NCI-H2171 (cell line): ENCODE results near the gene P2RX6.
A peak's percentile ranks its signal among the peaks of the same experiment; 100 is the strongest.

Experiments
- DNase-seq: peaks from one replicate; lab custom pipeline; 2025; lab: John Stamatoyannopoulos, UW

The P2RX6 gene

GRCh38 chr22:21012446-21013407, 2.2 kb upstream of the P2RX6 start:
- DNase-seq = peak; percentile 80

GRCh38 chr22:21013657-21014201, 1.2 kb upstream of the P2RX6 start:
- DNase-seq = peak; percentile 30

DNA sequence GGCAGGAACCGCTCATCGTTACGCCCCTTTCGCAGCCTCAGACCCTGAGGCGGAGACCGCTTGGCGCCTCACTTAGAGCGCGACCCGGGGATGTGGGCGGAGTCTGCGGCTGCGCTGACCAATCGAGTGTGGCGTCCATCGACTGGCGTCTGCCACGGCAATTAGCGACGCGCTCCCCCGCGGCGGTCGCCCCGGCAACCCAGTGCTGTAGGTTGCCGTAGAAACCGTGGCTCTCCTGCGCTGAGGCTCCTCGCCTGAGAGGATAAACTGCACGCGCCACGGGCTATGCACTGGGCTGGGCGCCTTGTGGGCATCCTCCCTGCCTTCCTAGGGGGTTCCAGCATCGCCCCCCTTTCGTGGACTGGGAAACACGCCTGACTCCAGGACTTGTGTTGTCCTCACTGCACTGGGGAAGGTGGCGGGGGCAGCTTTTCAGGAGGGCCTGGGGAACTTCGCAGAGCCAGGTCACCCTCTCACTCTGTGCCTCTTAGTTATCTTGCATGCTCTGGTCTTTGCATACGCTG, 701 bp upstream of the P2RX6 start:
- peak; percentile 96 for DNase-seq

DNA sequence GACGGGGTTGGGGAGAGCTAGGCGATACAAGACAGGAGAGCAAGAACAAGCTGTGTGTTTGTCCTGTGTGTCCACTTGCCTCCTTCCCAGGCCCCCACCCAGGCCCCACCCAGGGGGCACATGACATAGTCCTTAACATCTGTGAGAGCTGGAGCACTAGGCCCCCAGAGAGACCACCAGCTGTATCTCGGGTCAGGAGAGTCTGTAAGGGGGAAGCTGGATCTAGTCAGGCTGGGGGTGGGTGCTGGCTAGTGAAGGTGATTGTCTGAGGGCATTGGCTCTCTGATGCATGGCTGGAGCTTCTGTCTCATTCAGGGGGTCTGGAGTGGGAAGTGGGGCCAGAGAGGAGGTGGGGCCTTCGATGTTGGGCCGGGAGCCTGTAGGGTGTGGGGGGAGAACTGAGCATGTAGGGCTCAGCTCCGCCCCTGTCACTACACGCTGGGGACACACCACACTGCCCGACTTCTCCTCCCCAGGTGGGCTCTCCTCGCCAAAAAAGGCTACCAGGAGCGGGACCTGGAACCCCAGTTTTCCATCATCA, 571 bp downstream of the P2RX6 start:
- DNase-seq = no peak

- DNase-seq = no peak
Measured at GRCh38 chr22:21016644-21017420, 1.9 kb downstream of the P2RX6 start.

- no peak for DNase-seq
Measured at GRCh38 chr22:21018314-21018713, 3.3 kb downstream of the P2RX6 start.

GRCh38 chr22:21020802-21021429, 6.0 kb downstream of the P2RX6 start:
- DNase-seq = no peak

DNA sequence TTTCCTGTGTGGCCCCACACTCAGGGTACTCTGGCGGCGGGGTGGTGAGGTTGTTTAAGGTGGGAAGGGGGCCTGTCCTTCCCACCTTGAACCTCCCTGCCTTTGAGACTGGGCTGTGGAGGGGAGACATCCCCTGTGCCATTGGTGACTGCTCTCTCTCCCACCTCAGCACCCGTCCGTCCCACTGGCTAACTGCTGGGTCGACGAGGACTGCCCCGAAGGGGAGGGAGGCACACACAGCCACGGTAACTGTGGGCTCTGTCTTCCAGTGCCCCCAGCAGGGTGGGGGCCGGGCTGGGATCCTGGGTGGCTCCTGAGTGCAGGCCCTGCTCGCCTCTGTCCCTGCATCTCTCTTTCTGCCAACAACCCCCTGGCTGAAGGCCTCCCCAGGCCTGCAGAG, 7.5 kb downstream of the P2RX6 start:
- no peak for DNase-seq

- DNase-seq = no peak
Measured at GRCh38 chr22:21022955-21023614, 8.1 kb downstream of the P2RX6 start.

- DNase-seq = no peak
Measured at GRCh38 chr22:21025266-21025665, 10.3 kb downstream of the P2RX6 start.

- no peak for DNase-seq
Measured at GRCh38 chr22:21025763-21026755, 11.1 kb downstream of the P2RX6 start.

DNA sequence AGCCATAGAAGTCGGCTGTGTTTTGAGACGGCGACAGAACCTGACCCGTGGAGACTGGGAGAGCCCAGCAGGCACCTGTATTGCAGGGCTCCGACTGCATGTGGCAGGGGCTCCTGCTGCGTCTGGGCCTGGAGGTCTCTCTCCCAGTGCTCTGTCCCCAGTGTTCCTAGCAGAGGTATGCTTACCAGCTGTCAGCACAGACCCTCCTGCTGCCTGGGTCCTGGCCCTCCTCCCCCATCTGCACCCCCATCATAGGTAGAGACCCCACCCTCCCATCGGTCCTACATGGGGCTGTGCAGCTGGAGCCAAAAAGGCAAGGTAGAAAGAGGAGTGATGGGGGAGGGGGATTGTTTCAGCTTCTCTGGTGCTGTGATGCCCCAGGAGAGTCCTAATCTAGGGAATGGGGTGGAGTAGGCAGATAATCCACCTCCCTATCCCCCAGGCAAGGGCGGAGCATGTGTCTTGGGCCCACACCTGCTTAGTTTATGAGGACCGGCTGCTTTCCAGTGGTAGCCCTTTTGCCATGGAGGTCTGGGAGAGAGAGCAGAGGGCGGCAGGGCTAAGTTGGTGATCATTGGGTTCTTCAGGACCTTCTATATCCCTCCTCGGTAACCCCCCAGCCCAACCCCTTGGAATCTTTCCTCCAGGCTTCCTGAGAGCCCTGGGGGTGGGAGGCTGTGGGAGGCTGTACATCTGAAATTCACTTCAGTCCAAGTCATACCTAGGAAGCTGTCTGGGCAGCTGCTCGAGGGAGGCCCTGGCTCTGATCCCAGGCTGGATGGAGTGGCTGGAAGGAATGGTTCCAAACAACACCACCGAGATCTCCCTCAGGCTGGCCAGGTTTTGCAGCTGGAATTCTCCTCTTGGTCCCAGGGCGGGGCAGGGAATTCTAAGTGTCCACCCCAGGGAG, 12.1 kb downstream of the P2RX6 start:
- peak; percentile 67 for DNase-seq

DNA sequence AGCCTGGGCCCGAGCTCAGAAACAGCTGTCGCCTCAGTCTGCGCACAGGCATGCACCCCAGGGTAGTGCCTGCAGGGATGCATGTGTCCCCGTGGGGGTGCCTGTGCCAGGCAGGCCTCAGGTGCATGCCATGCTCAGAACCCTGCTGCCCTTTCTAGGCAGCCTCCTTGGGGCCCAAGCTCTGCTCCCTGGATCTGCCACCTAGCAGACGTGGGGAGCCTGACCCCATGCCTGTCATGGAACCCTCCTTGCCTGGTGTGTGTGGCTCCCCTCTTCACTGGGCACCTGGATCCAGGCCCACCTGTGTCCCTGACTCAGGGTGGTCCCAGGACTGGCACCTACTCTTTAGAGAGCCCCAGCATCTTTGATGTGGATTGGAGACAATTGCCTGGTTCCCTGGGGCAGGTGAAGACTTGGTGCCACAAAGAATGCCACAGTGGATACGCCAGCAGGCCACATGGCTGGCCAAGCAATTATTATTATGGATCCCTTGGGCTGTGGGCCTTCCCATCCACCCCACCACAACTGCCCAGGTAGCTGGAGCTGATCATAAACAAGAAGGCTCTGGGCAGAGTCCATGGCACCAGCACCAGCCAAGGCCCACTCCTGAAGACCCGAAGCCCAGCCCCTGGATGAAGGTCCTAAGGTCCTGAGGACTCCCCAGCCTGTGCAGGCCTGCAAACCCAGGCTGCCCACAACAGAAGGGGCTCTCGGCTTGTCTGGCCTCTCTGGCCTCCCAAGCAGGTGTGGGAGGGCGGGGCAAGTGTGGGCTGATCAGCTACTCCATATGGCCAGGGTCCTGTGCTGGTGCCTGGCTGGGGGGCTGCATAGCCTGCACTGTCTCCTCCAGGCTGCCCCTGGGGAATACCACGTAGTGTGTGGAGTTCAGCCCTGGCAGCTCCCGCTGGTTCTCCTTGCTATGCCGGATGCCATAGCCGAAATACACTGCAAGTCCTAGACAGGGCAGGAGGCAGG, 13.6 kb downstream of the P2RX6 start:
- DNase-seq = peak; percentile 56

- DNase-seq = no peak
Measured at GRCh38 chr22:21029486-21030025, 14.6 kb downstream of the P2RX6 start.

DNA sequence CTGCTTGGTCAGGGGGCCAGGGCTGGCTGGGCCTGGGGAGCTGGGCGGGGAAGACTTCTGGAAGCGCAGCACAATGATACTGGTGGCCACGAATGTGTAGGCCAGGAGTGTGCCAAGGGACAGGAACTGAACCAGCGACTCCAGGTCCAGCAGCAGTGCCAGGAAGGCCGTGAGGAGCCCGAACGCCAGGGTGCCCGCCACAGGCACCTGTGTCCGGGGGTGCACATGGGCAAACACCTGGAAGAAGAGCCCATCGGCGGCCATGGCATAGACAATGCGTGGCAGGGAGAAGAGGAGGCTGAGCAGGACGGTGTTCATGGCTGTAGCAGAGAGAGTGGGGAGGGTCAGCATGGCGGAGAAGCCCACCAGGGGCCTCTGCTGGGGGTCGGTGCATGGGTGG, 15.1 kb downstream of the P2RX6 start:
- DNase-seq = no peak

DNA sequence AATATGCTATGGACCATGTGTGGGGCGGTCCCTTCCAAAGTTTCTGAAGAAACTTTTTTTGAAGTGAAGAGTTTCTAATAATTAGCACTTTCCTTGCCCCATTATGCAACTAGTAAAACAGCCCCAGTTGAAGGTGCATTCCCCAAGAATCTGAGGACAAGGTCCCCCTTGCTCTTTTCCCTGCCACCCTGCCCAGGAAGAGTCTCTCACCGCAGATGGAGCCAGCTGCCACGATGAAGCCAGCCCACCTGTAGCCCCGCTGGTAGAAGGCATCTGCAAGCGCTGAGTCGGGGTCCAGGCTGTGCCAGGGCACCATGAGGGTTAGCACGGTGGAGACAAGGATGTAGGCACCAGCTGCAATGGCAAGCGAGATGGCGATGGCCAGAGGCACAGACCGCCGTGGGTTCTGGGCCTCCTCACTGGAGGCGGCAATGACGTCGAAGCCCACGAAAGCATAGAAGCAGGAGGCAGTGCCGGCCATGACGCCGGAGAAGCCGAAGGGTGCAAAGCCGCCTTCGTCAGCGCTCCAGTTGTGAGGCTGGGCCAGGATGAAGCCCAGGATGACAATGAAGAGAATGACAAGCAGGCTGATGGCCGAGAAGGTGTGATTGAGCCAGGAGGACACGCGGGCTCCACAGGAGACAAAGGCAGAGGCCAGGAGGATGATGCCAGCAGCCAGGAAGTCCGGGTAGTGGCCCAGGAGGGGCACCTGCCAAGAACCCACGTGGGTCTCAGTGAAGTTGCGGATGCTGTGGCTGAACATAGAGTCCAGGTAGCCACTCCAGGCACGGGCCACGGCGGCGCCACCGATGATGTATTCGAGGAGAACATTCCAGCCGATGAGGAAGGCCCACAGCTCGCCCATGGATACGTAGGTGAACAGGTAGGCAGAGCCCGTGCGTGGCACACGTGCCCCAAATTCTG, 15.9 kb downstream of the P2RX6 start:
- DNase-seq = no peak
